Measurements from ENCODE around the gene PDCL2. TPM values are rescaled to one million over a fixed set of nuclear protein-coding genes. Genes with fewer than 3 reads are reported as not detected.

PDCL2 gene
- total RNA-seq, 2 donors from 2014 or later = not detected

- Histone ChIP-seq H3K36me3 (replicated peaks in 1 of 2; ENCODE audit: insufficient read depth in 1 of 2, low read depth in 2 of 2) (no peaks in the 10 kb centered on the region), H3K9me3 (peaks cover 0 to 12% (median 0%) of the 10 kb centered on the region in 3 donors), H3K27me3 (no peaks in the 10 kb centered on the region), H3K27ac (no peak overlapping the region), H3K4me1 (no peaks in the 10 kb centered on the region), H3K4me3 (no peak overlapping the region)
- intact Hi-C loops (cut with DNase I) = no loop called here
- TF ChIP-seq POLR2A (IDR thresholded peaks at IDR 0.05) = no peak
- TF ChIP-seq, protein P1, sequence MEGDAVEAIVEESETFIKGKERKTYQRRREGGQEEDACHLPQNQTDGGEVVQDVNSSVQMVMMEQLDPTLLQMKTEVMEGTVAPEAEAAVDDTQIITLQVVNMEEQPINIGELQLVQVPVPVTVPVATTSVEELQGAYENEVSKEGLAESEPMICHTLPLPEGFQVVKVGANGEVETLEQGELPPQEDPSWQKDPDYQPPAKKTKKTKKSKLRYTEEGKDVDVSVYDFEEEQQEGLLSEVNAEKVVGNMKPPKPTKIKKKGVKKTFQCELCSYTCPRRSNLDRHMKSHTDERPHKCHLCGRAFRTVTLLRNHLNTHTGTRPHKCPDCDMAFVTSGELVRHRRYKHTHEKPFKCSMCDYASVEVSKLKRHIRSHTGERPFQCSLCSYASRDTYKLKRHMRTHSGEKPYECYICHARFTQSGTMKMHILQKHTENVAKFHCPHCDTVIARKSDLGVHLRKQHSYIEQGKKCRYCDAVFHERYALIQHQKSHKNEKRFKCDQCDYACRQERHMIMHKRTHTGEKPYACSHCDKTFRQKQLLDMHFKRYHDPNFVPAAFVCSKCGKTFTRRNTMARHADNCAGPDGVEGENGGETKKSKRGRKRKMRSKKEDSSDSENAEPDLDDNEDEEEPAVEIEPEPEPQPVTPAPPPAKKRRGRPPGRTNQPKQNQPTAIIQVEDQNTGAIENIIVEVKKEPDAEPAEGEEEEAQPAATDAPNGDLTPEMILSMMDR (IDR thresholded peaks at IDR 0.05) = no peak
- ATAC-seq = no peak
- 44 to 50% methylated on average over 1 of the region's 1 CpG for WGBS, 2 donors
- no peak for DNase-seq
These were observed 16.5 kb downstream of the PDCL2 start for GRCh38 chr4:55575513-55575912.

DNA sequence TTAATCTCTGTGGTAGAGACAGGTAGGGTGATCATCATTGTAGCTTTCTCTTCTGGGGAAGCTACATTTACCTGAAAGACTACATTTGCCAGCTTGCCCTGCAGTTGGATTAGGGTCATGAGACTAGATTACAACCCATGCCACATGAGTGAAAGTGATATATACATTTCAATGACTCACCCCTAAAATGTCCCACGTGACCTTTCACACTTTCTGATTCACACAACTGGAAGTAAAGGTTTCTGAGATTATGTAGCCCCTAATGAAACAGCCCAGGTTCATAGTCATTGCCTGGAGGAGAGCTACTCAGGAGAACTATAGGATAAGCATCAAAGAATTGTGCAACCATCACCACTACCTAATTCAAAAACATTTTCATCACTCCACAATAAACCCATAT, 17.8 kb downstream of the PDCL2 start:
- Histone ChIP-seq H3K4me1 (no peaks in the 10 kb centered on the region), H3K27ac (no peak overlapping the region), H3K36me3 (replicated peaks in 1 of 2; ENCODE audit: insufficient read depth in 1 of 2, low read depth in 2 of 2) (no peaks in the 10 kb centered on the region), H3K4me3 (no peak overlapping the region), H3K9me3 (peaks cover 0 to 12% (median 0%) of the 10 kb centered on the region in 3 donors), H3K27me3 (no peaks in the 10 kb centered on the region)
- no peak for TF ChIP-seq POLR2A (IDR thresholded peaks at IDR 0.05)
- TF ChIP-seq, protein P1 (IDR thresholded peaks at IDR 0.05) = no peak
- intact Hi-C loops (cut with DNase I) = no loop called here
- DNase-seq (no peak), ATAC-seq (no peak)
- WGBS, 2 donors = 40 to 45% methylated on average over 1 of the region's 1 CpG

GRCh38 chr4:55571806-55572205, 20.2 kb downstream of the PDCL2 start:
- ATAC-seq (no peak), DNase-seq (no peak)
- no peak for TF ChIP-seq POLR2A (IDR thresholded peaks at IDR 0.05)
- TF ChIP-seq, protein P1 (IDR thresholded peaks at IDR 0.05) = no peak
- Histone ChIP-seq H3K4me3 (no peak overlapping the region), H3K27ac (no peak overlapping the region), H3K27me3 (no peaks in the 10 kb centered on the region), H3K36me3 (replicated peaks in 1 of 2; ENCODE audit: insufficient read depth in 1 of 2, low read depth in 2 of 2) (no peaks in the 10 kb centered on the region), H3K9me3 (peaks cover 0 to 12% (median 0%) of the 10 kb centered on the region in 3 donors), H3K4me1 (no peaks in the 10 kb centered on the region)
- 59 to 77% methylated on average over 3 of the region's 3 CpGs for WGBS, 2 donors
- intact Hi-C loops (cut with DNase I) = no loop called here

DNA sequence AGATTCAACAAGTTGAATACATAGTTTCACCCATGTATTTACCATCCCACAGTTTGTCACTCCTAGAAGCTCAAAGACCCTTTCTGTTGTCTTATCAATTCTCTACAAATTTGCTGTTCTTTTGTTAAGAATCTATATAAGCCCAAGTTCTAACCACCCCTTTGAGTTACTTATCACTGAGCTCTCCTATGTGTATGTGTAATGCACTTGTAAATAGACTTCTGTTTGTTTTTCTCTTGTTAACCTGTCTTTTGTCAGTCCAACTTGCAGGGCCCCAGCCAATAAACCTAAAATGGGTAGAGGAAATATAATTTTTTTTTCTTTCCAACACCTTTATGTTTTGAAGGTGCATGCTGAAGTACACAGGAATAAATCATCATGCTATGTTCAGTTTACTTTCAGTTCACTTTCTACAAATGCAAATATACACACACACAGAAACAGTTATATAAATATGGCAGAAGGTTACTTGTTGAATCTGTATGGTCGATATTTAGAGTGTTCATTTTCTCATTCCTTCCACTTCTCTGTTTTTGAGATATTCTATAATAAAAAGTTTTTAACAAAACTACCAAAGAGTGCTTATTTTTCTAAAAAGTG, 23.0 kb downstream of the PDCL2 start:
- no peaks in the 10 kb centered on the region for H3K4me1 ChIP-seq
- H3K4me3 ChIP-seq = no peak overlapping the region
- no peaks in the 10 kb centered on the region for H3K36me3 ChIP-seq (replicated peaks in 1 of 2; ENCODE audit: insufficient read depth in 1 of 2, low read depth in 2 of 2)
- DNase-seq = no peak
- no peaks in the 10 kb centered on the region for H3K9me3 ChIP-seq
- no peaks in the 10 kb centered on the region for H3K27me3 ChIP-seq
- intact Hi-C loops (cut with DNase I) = no loop called here
- TF ChIP-seq POLR2A (IDR thresholded peaks at IDR 0.05) = no peak
- TF ChIP-seq, protein P1 (IDR thresholded peaks at IDR 0.05) = no peak
- WGBS, 2 donors = 39 to 40% methylated on average over 1 of the region's 1 CpG
- no peak for ATAC-seq
- H3K27ac ChIP-seq = no peak overlapping the region

DNA sequence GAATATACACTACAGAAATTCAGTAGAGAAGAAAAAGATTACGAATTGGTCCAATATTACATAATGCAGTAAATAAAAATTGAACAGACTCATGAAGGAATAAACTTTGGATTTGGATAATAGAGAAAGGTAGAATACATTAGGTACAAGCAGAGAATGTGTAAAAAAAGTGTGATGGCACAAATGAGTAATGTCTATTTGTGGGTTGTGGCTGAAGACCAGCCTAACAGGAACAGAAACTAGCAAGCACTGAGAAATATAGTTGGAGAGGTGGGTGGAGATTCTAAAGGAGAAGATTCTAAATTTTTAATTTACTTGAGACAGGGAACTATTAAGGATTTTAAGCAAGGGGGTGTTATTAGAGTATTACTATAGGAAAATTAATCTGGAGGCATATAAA, 30.2 kb downstream of the PDCL2 start:
- Histone ChIP-seq H3K9me3 (no peaks in the 10 kb centered on the region), H3K36me3 (replicated peaks in 1 of 2; ENCODE audit: insufficient read depth in 1 of 2, low read depth in 2 of 2) (no peaks in the 10 kb centered on the region), H3K27ac (no peak overlapping the region), H3K27me3 (no peaks in the 10 kb centered on the region), H3K4me1 (no peaks in the 10 kb centered on the region), H3K4me3 (no peak overlapping the region)
- intact Hi-C loops (cut with DNase I) = no loop called here
- no peak for TF ChIP-seq POLR2A (IDR thresholded peaks at IDR 0.05)
- TF ChIP-seq, protein P1 (IDR thresholded peaks at IDR 0.05) = no peak
- no peak for ATAC-seq
- 65 to 76% methylated on average over 1 of the region's 1 CpG for WGBS, 2 donors
- no peak for DNase-seq

Measured in body of pancreas (tissue), 4 donors.